CD4-positive, alpha-beta T cell (primary cell): ENCODE results near the gene CCDC186. TPM values are rescaled to one million over a fixed set of nuclear protein-coding genes. Genes with fewer than 3 reads are reported as not detected.

Experiments
- ATAC-seq: fragments of 200-7000 bp; cut with Tn5 transposase; one replicate; pipeline ENCODE4 v1.10.0; 2022; ENCODE audit warnings: mild to moderate bottlenecking; ENCODE audit not compliant: poor library complexity
- CTCF ChIA-PET: fragments of 350-600 bp; sonication (Branson Sonifier 250); formaldehyde crosslinking; loops from one replicate; lab custom pipeline; 2021; ENCODE audit warnings: antibody characterized with exemption, inconsistent platforms; lab: Charles Lee
- POLR2A ChIA-PET: fragments of 350-600 bp; sonication (Branson Sonifier 250); formaldehyde crosslinking; loops from one replicate; lab custom pipeline; 2021; ENCODE audit warnings: antibody characterized with exemption, inconsistent platforms; lab: Charles Lee
- DNase-seq, 14 experiments: peaks; one replicate each; pipeline ENCODE4 v3.0.0-alpha.2; 2013 to 2020; ENCODE audit warnings: mixed read lengths in 2 of 14
- H3K27ac ChIP-seq, 2 donors: one replicate each; pipeline versions ENCODE4 v1.5.1 to v1.7.0; 2013; ENCODE audit warnings: low read length in 2 of 2, low read depth in 1 of 2, mild to moderate bottlenecking in 1 of 2
- H3K27me3 ChIP-seq, 2 experiments: 1 replicate in 1 of 2; 2 replicates in 1 of 2; pipeline versions ENCODE4 v1.6.1 to v1.7.0; 2013; ENCODE audit warnings: low read length in 2 of 2, control low read depth in 1 of 2, mild to moderate bottlenecking in 1 of 2, moderate library complexity in 1 of 2; ENCODE audit not compliant: insufficient read depth in 2 of 2, control insufficient read depth in 1 of 2
- H3K36me3 ChIP-seq: one replicate; pipeline ENCODE4 v1.6.1; 2013; ENCODE audit warnings: low read length, control low read depth; ENCODE audit not compliant: insufficient read depth
- H3K4me1 ChIP-seq: one replicate; pipeline ENCODE4 v1.6.1; 2013; ENCODE audit warnings: low read length, control low read depth; ENCODE audit not compliant: insufficient read depth
- H3K4me3 ChIP-seq: one replicate; pipeline ENCODE4 v1.5.1; 2013; ENCODE audit warnings: mild to moderate bottlenecking, low read length, moderate library complexity
- H3K9me3 ChIP-seq, 2 experiments: 1 replicate in 1 of 2; 2 replicates in 1 of 2; pipeline versions ENCODE4 v1.6.1 to v1.7.0; 2013; ENCODE audit warnings: low read length in 2 of 2, mild to moderate bottlenecking in 2 of 2, control low read depth in 1 of 2, moderate library complexity in 1 of 2; ENCODE audit not compliant: control insufficient read depth in 1 of 2, insufficient read depth in 1 of 2
- H3K27ac Mint-ChIP-seq: one replicate; pipeline ENCODE4 v1.8.0; 2020; ENCODE audit warnings: mixed read lengths
- H3K27me3 Mint-ChIP-seq: one replicate; pipeline ENCODE4 v1.8.0; 2021; ENCODE audit warnings: mixed read lengths
- H3K36me3 Mint-ChIP-seq: one replicate; pipeline ENCODE4 v1.8.0; 2021; ENCODE audit warnings: low read depth, mixed read lengths
- H3K4me1 Mint-ChIP-seq: one replicate; pipeline ENCODE4 v1.8.0; 2021; ENCODE audit warnings: low read depth, mixed read lengths
- H3K4me3 Mint-ChIP-seq: one replicate; pipeline ENCODE4 v1.8.0; 2020; ENCODE audit warnings: mild to moderate bottlenecking, mixed read lengths
- H3K9me3 Mint-ChIP-seq: one replicate; pipeline ENCODE4 v1.8.0; 2020; ENCODE audit warnings: mixed read lengths
- CTCF ChIP-seq: fragments of 200-600 bp; IDR thresholded peaks from one replicate; pipeline ENCODE4 v1.8.0; 2022; ENCODE audit warnings: antibody characterized with exemption, mild to moderate bottlenecking
- intact Hi-C, 2 experiments: fragments of 100-400 bp; cut with DNase I in 1 of 2; cut with micrococcal nuclease in 1 of 2; formaldehyde crosslinking; loops; one replicate each; pipeline versions ENCODE4 v1.15.1 to v1.9.0; 2023 to 2025; cut with DNase I, micrococcal nuclease
- total RNA-seq, 174 experiments: library from RNA in 2 of 174; stranded (reverse) in 2 of 174; gene quantifications; one replicate each; pipeline ENCODE4 v1.2.3 and lab custom pipeline; 2021 to 2026

CCDC186 gene
- total RNA-seq, 2 experiments from 2014 or later: 55.0 to 55.9 TPM

GRCh38 chr10:114100848-114101741 is 72.9 kb downstream of the CCDC186 start:
- no peaks in the 10 kb centered on the region for H3K36me3 Mint-ChIP-seq
- Histone ChIP-seq H3K27ac (no peak overlapping the region), H3K4me1 (peaks cover 29% of the 10 kb centered on the region), H3K36me3 (no peaks in the 10 kb centered on the region), H3K9me3 (peaks cover 0 to 10% of the 10 kb centered on the region in 2 experiments), H3K27me3 (peaks cover 15 to 19% of the 10 kb centered on the region in 2 experiments), H3K4me3 (peak overlapping the region; percentile 14)
- ATAC-seq: peak; percentile 11
- H3K27me3 Mint-ChIP-seq: peaks cover 44% of the 10 kb centered on the region
- H3K27ac Mint-ChIP-seq: no peak overlapping the region
- peaks cover 49% of the 10 kb centered on the region for H3K4me1 Mint-ChIP-seq
- no peak for DNase-seq
- H3K9me3 Mint-ChIP-seq: no peaks in the 10 kb centered on the region
- no peak for TF ChIP-seq CTCF
- peak overlapping the region; percentile 64 for H3K4me3 Mint-ChIP-seq
- intact Hi-C loops: loop anchor here in 1 of 2 experiments (2.0 kb wide), 1 partner anchor 396 kb away; no protein-coding TSS in a partner anchor
- POLR2A ChIA-PET: interaction anchor here (1.1 to 1.2 kb wide), 2 partner anchors 17 to 39 kb away, joined by 3 to 4 read pairs; no protein-coding TSS in a partner anchor
- CTCF ChIA-PET: interaction anchor here (1.0 kb wide), 1 partner anchor 302 kb away, joined by 3 read pairs; no protein-coding TSS in a partner anchor

GRCh38 chr10:114096864-114097263 is 77.1 kb downstream of the CCDC186 start:
- H3K4me1 ChIP-seq: peaks cover 35% of the 10 kb centered on the region
- H3K36me3 Mint-ChIP-seq: no peaks in the 10 kb centered on the region
- H3K9me3 ChIP-seq: peaks cover 0 to 10% of the 10 kb centered on the region in 2 experiments
- ChIA-PET CTCF (no interaction called here), POLR2A (no interaction called here)
- DNase-seq (no peak), ATAC-seq (no peak)
- H3K27ac ChIP-seq: no peak overlapping the region
- H3K36me3 ChIP-seq: no peaks in the 10 kb centered on the region
- H3K4me3 ChIP-seq: no peak overlapping the region
- TF ChIP-seq CTCF: no peak
- H3K9me3 Mint-ChIP-seq: no peaks in the 10 kb centered on the region
- intact Hi-C loops: loop anchor here in 1 of 2 experiments (5.0 kb wide), 2 partner anchors 50 to 135 kb away; no protein-coding TSS in a partner anchor
- H3K27ac Mint-ChIP-seq: no peak overlapping the region
- H3K27me3 Mint-ChIP-seq: peaks cover 31% of the 10 kb centered on the region
- peaks cover 55% of the 10 kb centered on the region for H3K4me1 Mint-ChIP-seq
- no peak overlapping the region for H3K4me3 Mint-ChIP-seq
- peaks cover 15% of the 10 kb centered on the region in 2 experiments for H3K27me3 ChIP-seq

GRCh38 chr10:114095559-114096337 is 78.3 kb downstream of the CCDC186 start:
- CTCF ChIA-PET: no interaction called here
- Mint-ChIP-seq H3K4me1 (peaks cover 46% of the 10 kb centered on the region), H3K9me3 (no peaks in the 10 kb centered on the region), H3K27me3 (peaks cover 21% of the 10 kb centered on the region), H3K36me3 (no peaks in the 10 kb centered on the region), H3K4me3 (peak overlapping the region; percentile 39), H3K27ac (no peak overlapping the region)
- DNase-seq: peak in 1 of 14 experiments; percentile 54
- H3K27ac ChIP-seq: no peak overlapping the region
- TF ChIP-seq CTCF: no peak
- intact Hi-C loops: loop anchor here in 1 of 2 experiments (5.0 kb wide), 2 partner anchors 48 to 133 kb away; no protein-coding TSS in a partner anchor
- ATAC-seq: peak; percentile 48
- H3K4me1 ChIP-seq: peaks cover 26% of the 10 kb centered on the region
- H3K4me3 ChIP-seq: no peak overlapping the region
- no peaks in the 10 kb centered on the region for H3K36me3 ChIP-seq
- H3K9me3 ChIP-seq: peaks cover 0 to 1% of the 10 kb centered on the region in 2 experiments
- peaks cover 4 to 6% of the 10 kb centered on the region in 2 experiments for H3K27me3 ChIP-seq
- POLR2A ChIA-PET: interaction anchor here (1.1 kb wide), 1 partner anchor 389 kb away, joined by 3 read pairs; no protein-coding TSS in a partner anchor
